ENCODE data around the gene MYO5C.
"Not testable (repeated sequence)": the region's sequence is repeated elsewhere in the genome, so short reads cannot be mapped to it uniquely, and the experiment has no call there.

The MYO5C gene

GRCh38 chr15:52308446-52309153, 13.0 kb upstream of the MYO5C start:
- DNase-seq (ENCODE audit: low spot score) = no peak

- no peak for DNase-seq (ENCODE audit: low spot score)
Observed at GRCh38 chr15:52307847-52308246, 12.2 kb upstream of the MYO5C start.

GRCh38 chr15:52306270-52306669, 10.7 kb upstream of the MYO5C start:
- DNase-seq (ENCODE audit: low spot score) = no peak

GRCh38 chr15:52303093-52303772, 7.6 kb upstream of the MYO5C start:
- no peak for DNase-seq (ENCODE audit: low spot score)

GRCh38 chr15:52301265-52301847, 5.8 kb upstream of the MYO5C start:
- no peak for DNase-seq (ENCODE audit: low spot score)

GRCh38 chr15:52294881-52295420, 653 bp downstream of the MYO5C start:
- no peak for DNase-seq (ENCODE audit: low spot score)

GRCh38 chr15:52292780-52293392, 2.7 kb downstream of the MYO5C start:
- no peak for DNase-seq (ENCODE audit: low spot score)

- DNase-seq (ENCODE audit: low spot score) = no peak
Observed at GRCh38 chr15:52291204-52291603, 4.4 kb downstream of the MYO5C start.

- no peak for DNase-seq (ENCODE audit: low spot score)
Observed at GRCh38 chr15:52290800-52291199, 4.8 kb downstream of the MYO5C start.

GRCh38 chr15:52290329-52290728, 5.3 kb downstream of the MYO5C start:
- no peak for DNase-seq (ENCODE audit: low spot score)

- DNase-seq (ENCODE audit: low spot score) = no peak
Observed at GRCh38 chr15:52289629-52290081, 5.9 kb downstream of the MYO5C start.

- DNase-seq (ENCODE audit: low spot score) = no peak
Observed at GRCh38 chr15:52288986-52289385, 6.6 kb downstream of the MYO5C start.

- DNase-seq (ENCODE audit: low spot score) = no peak
Observed at GRCh38 chr15:52288051-52288942, 7.3 kb downstream of the MYO5C start.

GRCh38 chr15:52287114-52287513, 8.5 kb downstream of the MYO5C start:
- DNase-seq (ENCODE audit: low spot score) = no peak

GRCh38 chr15:52285941-52286340, 9.7 kb downstream of the MYO5C start:
- DNase-seq (ENCODE audit: low spot score) = not testable (repeated sequence)

- no peak for DNase-seq (ENCODE audit: low spot score)
Observed at GRCh38 chr15:52284164-52284563, 11.4 kb downstream of the MYO5C start.

- no peak for DNase-seq (ENCODE audit: low spot score)
Observed at GRCh38 chr15:52283281-52283680, 12.3 kb downstream of the MYO5C start.

- DNase-seq (ENCODE audit: low spot score) = no peak
Observed at GRCh38 chr15:52282418-52282817, 13.2 kb downstream of the MYO5C start.

- no peak for DNase-seq (ENCODE audit: low spot score)
Observed at GRCh38 chr15:52281085-52282035, 14.2 kb downstream of the MYO5C start.

- DNase-seq (ENCODE audit: low spot score) = no peak
Observed at GRCh38 chr15:52280326-52281084, 15.1 kb downstream of the MYO5C start.
